Pulmonary artery endothelial cell (primary cell): ENCODE measurements around the gene ARVCF. TPM values are rescaled to one million over a fixed set of nuclear protein-coding genes. Genes with fewer than 3 reads are reported as not detected.

Experiments
- DNase-seq: peaks from one replicate; pipeline ENCODE4 v3.0.0-alpha.2; 2011; ENCODE audit warnings: low read depth, low spot score
- total RNA-seq: library from RNA; depleted of rRNA; stranded (reverse); fragments of >200 nt; gene quantifications from 2 replicates; pipeline ENCODE4 v1.2.3, GENCODE V29; 2014

The ARVCF gene
- total RNA-seq, 1 donor from 2014 or later, result 52.8 TPM

GRCh38 chr22:20053407-20054033 lies 36.9 kb upstream of the ARVCF start:
- DNase-seq, result no peak

GRCh38 chr22:20052309-20053259 lies 36.0 kb upstream of the ARVCF start:
- no peak for DNase-seq

- no peak for DNase-seq
These were observed 35.3 kb upstream of the ARVCF start for GRCh38 chr22:20051927-20052308.

DNA sequence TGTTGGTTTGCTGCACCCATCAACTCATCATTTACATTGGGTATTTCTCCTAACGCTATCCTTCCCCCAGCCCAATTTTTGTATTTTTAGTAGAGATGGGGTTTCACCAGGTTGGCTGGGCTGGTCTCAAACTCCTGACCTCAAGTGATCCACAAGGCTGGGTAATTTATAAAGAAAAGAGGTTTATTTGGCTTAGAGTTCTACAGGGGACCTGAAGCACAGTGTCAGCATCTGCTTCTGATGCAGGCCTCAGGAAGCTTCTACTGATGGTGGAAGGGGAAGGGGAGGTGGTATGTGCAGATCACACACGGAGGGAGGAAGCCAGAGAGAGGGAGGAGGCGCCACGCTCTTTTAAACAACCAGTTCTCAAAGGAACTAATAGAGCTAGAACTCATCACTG lies 30.1 kb upstream of the ARVCF start:
- DNase-seq, result no peak

- DNase-seq, result no peak
These were observed 28.0 kb upstream of the ARVCF start for GRCh38 chr22:20044495-20045151.

- DNase-seq, result no peak
These were observed 27.3 kb upstream of the ARVCF start for GRCh38 chr22:20043997-20044342.

DNA sequence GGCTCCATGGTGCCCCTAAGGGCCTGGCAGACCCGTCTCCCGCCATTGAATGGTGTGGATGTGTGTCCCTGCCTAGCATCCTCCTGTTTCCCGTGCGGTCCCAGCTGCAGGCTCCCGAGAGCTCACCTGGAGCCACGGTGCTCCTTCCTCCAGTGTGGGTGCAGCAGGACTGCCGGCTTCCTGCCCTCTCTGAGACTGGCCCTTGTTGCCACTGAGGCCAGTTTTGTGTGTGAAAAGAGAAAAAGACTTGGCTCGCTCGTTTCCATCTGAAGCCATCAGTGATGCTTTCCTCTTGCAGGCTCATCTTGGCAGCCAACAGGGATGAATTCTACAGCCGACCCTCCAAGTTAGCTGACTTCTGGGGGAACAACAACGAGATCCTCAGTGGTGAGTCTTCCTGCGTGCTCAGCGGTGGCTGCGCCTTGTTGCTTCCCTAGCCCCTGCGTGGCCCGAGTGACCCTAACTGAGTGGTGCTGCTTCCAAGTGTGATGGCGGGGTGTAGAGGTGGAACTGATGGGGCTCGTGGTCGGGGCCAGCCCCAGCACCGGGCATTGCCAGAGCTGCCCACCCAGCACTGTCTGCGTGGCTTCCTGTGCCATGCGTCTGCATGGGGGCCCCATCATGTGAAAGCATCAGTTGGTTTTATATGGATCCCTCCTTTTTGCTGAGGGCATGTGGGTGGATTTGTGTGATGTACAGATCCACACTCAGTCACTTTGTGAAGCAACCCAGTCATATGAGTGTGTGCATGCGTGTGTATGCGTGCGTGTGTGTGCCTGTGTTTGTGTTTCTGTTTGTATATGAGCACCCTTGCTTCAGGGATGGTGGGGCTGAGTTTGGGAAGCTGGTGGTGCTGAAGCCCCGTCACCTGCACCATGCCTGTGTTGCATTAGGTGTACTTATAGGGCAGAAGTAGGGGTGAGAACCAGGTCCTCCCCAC lies 26.7 kb upstream of the ARVCF start:
- DNase-seq, result no peak

DNA sequence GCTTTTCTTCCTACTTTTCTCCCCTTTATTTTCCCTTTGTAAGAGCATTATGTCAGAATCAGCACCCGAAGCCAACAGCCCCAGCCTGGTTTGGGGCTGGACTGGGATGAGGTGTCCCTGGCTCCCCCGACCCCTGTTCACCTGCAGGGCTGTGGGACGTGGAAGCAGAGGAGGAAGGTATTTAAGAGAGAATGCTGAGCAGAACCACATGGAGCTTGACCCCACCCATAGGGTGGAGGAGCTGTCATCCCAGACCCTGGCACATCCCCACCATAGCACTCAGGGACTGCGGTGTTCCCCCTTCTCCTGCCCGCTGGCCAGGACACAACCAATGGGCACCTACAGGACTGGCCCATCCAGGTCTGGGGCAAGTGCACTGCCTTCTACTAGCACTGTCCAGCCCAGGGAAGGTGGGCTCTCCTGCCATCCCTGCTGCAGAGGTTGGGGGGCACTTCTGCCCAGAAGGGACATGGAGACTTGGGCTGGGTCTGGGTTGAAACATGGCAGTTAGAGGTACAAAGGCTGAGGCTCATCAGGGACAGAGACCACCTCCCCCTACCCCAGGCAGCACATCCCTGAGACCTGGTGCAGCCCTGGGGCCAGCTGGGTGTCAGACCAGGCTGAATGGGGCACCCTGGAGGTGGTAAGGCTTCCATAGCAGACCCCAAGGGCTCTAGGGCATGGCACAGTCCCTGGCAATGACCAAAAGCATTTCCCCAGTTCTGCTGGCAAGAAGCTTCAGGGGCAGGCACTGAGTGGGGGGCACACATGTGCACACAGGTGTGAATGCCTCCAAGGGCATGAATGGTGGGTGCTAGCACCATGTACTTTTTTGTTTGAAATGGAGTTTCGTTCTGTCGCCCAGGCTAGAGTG lies 23.9 kb upstream of the ARVCF start:
- no peak for DNase-seq

DNA sequence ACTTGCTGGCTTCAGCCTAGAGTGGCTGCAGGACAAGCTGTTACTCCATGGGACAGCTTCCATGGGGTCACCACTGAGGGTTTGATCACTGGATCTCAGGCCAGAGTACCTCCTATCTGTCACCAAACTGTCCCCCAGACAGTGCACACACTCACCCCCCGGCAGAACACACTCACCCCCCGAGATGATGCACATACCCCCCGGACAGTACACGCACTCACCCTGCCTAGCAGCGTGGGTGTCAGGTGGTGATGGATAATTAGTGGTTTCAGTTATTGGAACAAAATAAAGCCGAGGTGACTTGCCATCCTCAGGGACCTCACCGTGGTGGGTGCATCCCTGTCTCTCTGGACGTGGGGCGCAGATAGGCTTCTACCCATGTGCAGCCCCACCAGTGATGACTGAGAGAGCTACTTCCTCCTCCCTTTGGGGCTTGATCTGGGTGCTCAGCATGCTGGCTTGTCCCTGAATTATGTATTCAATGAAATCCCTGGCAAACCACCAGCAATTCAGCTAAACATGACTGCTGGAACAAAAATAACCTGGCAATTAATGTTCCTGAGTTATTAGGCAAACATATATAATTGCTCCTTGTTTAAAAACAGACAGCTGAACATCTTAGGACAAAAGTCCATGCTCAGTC lies 23.2 kb upstream of the ARVCF start:
- DNase-seq, result no peak

GRCh38 chr22:20038574-20038973 lies 22.0 kb upstream of the ARVCF start:
- no peak for DNase-seq

GRCh38 chr22:20037419-20037818 lies 20.8 kb upstream of the ARVCF start:
- DNase-seq, result no peak

DNA sequence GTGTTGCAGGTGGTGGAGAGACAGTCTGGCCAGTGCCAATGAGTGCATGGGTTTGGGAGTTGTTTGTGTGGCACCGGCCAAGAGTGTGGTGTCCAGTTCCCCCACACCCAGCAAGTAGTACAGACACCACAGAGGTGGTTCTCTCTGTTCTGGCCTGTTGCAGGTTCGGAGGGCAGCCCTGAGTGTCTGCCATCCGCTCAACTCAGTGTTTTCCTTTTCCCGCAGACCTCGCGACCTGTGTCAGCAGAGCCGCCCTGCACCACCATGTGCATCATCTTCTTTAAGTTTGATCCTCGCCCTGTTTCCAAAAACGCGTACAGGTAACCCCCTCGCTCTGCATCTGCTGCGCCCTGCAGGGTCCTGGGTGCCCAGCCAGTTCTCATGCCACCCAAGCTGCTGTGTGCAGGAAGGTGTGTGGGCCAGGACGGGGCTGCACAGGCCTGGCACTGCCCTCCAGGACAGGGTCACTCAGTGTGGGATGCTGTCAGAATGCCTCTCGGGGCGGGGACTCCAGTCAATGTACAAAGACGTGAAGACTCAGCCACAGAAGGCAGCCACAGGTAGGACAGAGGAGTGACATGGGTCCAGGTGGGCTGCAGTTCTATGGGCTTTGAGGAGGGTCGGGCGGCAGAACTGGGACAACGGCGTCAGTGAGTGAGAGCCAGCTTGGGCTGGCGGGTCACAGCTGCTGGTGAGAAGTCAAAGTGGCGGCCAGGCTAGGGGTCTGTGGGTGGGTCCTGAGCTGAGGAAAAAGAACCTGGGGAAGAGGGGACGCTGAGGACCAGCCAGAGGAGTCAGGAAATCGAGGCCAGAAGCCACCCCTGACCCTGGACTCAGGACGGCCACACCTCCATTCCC lies 20.1 kb upstream of the ARVCF start:
- no peak for DNase-seq

- no peak for DNase-seq
These were observed 19.5 kb upstream of the ARVCF start for GRCh38 chr22:20036084-20036482.

- DNase-seq, result no peak
These were observed 18.9 kb upstream of the ARVCF start for GRCh38 chr22:20035375-20036083.

GRCh38 chr22:20034143-20034542 lies 17.5 kb upstream of the ARVCF start:
- no peak for DNase-seq

DNA sequence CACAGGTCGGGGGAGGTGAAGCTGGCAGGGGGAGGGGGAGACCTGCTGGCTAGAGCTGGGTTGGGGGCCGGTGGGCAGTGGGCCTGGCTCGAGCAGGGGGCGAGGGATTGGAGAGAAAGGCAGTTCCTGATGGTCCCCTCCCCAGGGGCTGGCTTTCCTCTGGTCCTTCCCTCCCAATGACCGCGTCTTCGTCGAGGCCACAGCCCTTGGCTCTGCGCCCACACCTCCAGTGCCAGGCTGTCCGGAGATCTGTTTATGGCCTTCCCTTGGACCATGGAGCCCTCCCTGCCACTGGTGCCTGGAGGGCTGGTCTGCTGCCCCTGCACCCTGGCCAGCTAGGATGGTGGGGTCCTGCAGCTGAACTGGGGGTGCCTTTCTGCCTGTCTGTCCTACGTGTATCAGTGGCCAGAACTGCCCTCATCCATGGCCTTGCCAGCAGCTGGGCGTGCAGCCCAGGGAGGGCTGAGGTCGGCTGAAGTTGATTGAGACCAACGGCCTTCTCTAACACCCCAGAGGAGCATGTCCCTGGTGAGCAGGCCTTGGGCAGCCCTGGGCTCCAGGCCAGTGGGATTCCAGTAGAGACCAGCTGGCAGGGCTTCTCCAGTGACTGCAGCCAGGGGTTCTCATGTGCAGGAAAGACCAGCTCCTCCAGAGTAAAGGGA lies 16.6 kb upstream of the ARVCF start:
- DNase-seq, result no peak

GRCh38 chr22:20032407-20032991 lies 15.9 kb upstream of the ARVCF start:
- no peak for DNase-seq
